ENCODE results near the gene ERN1. TPM values are rescaled to one million over a fixed set of nuclear protein-coding genes. Genes with fewer than 3 reads are reported as not detected.

Gene ERN1
- total RNA-seq, 1 donor: 12.7 TPM

DNA sequence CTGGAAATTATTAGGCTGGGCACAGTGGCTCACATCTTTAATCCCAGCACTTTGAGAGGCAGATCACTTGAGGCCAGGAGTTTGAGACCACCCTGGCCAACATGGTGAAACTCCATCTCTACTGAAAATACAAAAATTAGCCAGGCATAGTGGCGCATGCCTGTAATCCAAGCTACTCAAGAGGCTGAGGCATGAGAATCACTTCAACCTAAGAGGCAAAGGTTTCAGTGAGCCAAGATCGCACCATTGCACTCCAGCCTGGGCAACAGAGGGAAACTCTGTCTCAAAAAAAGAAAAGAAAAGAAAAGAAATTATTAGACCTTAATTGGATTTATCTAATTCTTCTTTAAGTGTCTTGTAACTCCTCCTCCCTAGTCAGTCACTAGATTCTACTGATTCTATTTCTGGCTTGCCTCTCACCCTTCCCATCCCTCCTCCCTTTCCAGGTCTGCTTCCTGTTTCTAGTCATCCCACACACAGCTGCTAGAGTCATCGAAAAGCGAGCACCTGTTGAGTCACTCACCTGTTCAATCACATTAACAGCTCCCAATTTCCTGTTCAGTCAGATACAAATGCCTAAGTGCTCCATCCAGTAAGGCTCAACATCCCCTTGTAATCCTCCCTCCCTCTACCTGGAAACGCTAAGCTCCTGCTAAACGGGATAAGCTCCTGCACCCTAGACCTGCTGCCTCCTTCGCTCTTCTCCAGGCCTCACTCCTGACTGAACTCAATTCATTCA is 34.6 kb downstream of the ERN1 start:
- Histone ChIP-seq H3K79me2 (ENCODE audit: insufficient read depth, low read length) (peaks cover 13% of the 10 kb centered on the region), H4K20me1 (ENCODE audit: insufficient read depth, low read length) (peaks cover 14% of the 10 kb centered on the region), H3K9me3 (ENCODE audit: low read depth, low read length) (no peaks in the 10 kb centered on the region), H3K4me1 (ENCODE audit: insufficient read depth, low read length) (peaks cover 12% of the 10 kb centered on the region), H3K36me3 (ENCODE audit: insufficient read depth, low read length) (peaks cover 15% of the 10 kb centered on the region), H3K4me3 (ENCODE audit: insufficient read depth, low read length) (no peak overlapping the region), H3K27me3 (ENCODE audit: insufficient read depth, low read length) (no peaks in the 10 kb centered on the region), H3K4me2 (ENCODE audit: insufficient read depth, low read length) (no peak overlapping the region), H3K27ac (ENCODE audit: low read depth, low read length) (no peak overlapping the region), H2AFZ (ENCODE audit: low read length) (no peak overlapping the region)
- TF ChIP-seq, protein P1, sequence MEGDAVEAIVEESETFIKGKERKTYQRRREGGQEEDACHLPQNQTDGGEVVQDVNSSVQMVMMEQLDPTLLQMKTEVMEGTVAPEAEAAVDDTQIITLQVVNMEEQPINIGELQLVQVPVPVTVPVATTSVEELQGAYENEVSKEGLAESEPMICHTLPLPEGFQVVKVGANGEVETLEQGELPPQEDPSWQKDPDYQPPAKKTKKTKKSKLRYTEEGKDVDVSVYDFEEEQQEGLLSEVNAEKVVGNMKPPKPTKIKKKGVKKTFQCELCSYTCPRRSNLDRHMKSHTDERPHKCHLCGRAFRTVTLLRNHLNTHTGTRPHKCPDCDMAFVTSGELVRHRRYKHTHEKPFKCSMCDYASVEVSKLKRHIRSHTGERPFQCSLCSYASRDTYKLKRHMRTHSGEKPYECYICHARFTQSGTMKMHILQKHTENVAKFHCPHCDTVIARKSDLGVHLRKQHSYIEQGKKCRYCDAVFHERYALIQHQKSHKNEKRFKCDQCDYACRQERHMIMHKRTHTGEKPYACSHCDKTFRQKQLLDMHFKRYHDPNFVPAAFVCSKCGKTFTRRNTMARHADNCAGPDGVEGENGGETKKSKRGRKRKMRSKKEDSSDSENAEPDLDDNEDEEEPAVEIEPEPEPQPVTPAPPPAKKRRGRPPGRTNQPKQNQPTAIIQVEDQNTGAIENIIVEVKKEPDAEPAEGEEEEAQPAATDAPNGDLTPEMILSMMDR (IDR thresholded peaks at IDR 0.05; ENCODE audit: extremely low read depth, low read depth, low read length): no peak
- no peak for DNase-seq (ENCODE audit: insufficient read length, low spot score, missing footprints)

DNA sequence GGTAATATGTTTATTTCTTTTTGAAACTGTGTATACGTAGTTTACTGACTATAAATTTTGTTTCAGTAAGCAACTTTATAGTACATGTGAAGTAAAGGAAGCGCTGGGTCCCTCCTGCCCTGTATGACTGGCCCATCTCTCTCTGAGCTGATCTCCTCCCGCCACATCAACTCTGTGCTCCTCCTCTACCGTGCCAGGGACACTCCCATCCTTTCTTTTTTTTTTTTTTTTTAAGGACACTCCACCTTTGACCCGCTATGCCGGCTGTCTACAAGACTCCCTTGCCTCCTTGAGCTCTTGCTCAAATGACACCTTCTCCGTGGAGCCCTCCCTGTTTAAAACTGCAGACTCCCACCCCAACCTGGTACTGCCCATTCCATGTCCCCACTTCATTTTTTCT is 35.5 kb downstream of the ERN1 start:
- H3K4me3 ChIP-seq (ENCODE audit: insufficient read depth, low read length): no peak overlapping the region
- no peaks in the 10 kb centered on the region for H3K27me3 ChIP-seq (ENCODE audit: insufficient read depth, low read length)
- H3K79me2 ChIP-seq (ENCODE audit: insufficient read depth, low read length): peaks cover 7% of the 10 kb centered on the region
- no peak overlapping the region for H3K4me2 ChIP-seq (ENCODE audit: insufficient read depth, low read length)
- no peak overlapping the region for H2AFZ ChIP-seq (ENCODE audit: low read length)
- H3K27ac ChIP-seq (ENCODE audit: low read depth, low read length): no peak overlapping the region
- peaks cover 15% of the 10 kb centered on the region for H3K36me3 ChIP-seq (ENCODE audit: insufficient read depth, low read length)
- H3K4me1 ChIP-seq (ENCODE audit: insufficient read depth, low read length): peaks cover 12% of the 10 kb centered on the region
- TF ChIP-seq, protein P1 (IDR thresholded peaks at IDR 0.05; ENCODE audit: extremely low read depth, low read depth, low read length): no peak
- H4K20me1 ChIP-seq (ENCODE audit: insufficient read depth, low read length): peaks cover 7% of the 10 kb centered on the region
- no peak for DNase-seq (ENCODE audit: insufficient read length, low spot score, missing footprints)
- no peaks in the 10 kb centered on the region for H3K9me3 ChIP-seq (ENCODE audit: low read depth, low read length)

DNA sequence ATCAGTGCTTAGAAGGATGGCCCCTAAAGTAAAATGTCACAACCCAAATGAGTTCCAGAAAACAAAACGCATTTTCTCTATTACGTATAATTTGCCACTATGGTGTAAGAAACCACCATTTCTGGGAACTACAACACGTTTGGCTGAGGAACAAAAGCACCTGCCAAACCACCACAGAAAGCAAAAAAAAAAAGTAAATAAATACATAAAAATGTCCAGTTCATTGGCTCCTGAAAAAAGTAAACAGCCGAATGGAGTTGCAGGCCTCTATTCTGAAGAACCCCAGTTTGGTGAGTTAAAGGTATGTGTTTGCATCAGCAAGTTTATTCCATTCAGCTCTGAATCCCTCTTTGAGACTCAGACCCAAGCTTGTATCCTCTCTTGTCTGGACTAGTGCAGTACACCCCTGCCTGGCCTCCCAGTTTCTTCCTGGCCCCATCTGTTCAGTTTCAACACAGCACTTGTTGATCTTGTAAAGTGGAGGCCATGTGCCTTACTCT is 36.9 kb downstream of the ERN1 start:
- TF ChIP-seq, protein P1 (IDR thresholded peaks at IDR 0.05; ENCODE audit: extremely low read depth, low read depth, low read length): no peak

DNA sequence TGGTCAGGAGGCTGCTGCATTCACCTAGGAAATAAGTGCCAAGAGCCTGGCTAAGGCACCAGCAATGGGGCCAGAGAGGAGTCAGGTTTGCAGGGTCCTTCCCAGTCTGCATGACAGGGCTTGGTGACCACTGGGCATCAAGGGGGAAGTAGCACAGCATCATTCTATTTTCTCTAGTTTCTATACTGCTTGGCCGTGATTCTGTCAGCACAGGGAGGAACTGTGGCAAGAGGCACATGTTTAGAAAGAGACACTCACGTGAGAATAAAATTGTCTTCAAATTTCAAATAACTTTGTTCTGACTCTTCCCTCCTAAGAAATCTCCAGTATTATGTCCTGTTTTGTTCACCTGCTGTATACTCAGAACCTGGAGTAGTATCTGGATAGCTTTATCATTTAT is 37.8 kb downstream of the ERN1 start:
- H3K79me2 ChIP-seq (ENCODE audit: insufficient read depth, low read length): peaks cover 10% of the 10 kb centered on the region
- DNase-seq (ENCODE audit: insufficient read length, low spot score, missing footprints): no peak
- H2AFZ ChIP-seq (ENCODE audit: low read length): no peak overlapping the region
- peaks cover 15% of the 10 kb centered on the region for H3K36me3 ChIP-seq (ENCODE audit: insufficient read depth, low read length)
- TF ChIP-seq, protein P1 (IDR thresholded peaks at IDR 0.05; ENCODE audit: extremely low read depth, low read depth, low read length): no peak
- H3K27me3 ChIP-seq (ENCODE audit: insufficient read depth, low read length): no peaks in the 10 kb centered on the region
- no peaks in the 10 kb centered on the region for H3K9me3 ChIP-seq (ENCODE audit: low read depth, low read length)
- H3K4me2 ChIP-seq (ENCODE audit: insufficient read depth, low read length): no peak overlapping the region
- H3K4me3 ChIP-seq (ENCODE audit: insufficient read depth, low read length): no peak overlapping the region
- H3K27ac ChIP-seq (ENCODE audit: low read depth, low read length): no peak overlapping the region
- peaks cover 7% of the 10 kb centered on the region for H3K4me1 ChIP-seq (ENCODE audit: insufficient read depth, low read length)
- H4K20me1 ChIP-seq (ENCODE audit: insufficient read depth, low read length): peaks cover 13% of the 10 kb centered on the region

More for the DNA sequence above, 36.9 kb downstream of the ERN1 start:
- peaks cover 8% of the 10 kb centered on the region for H3K79me2 ChIP-seq (ENCODE audit: insufficient read depth, low read length)
- H3K36me3 ChIP-seq (ENCODE audit: insufficient read depth, low read length): peaks cover 15% of the 10 kb centered on the region
- no peak overlapping the region for H3K4me2 ChIP-seq (ENCODE audit: insufficient read depth, low read length)
- peaks cover 12% of the 10 kb centered on the region for H3K4me1 ChIP-seq (ENCODE audit: insufficient read depth, low read length)
- no peaks in the 10 kb centered on the region for H3K9me3 ChIP-seq (ENCODE audit: low read depth, low read length)
- DNase-seq (ENCODE audit: insufficient read length, low spot score, missing footprints): no peak
- H3K27me3 ChIP-seq (ENCODE audit: insufficient read depth, low read length): no peaks in the 10 kb centered on the region
- no peak overlapping the region for H3K27ac ChIP-seq (ENCODE audit: low read depth, low read length)
- peaks cover 13% of the 10 kb centered on the region for H4K20me1 ChIP-seq (ENCODE audit: insufficient read depth, low read length)
- H3K4me3 ChIP-seq (ENCODE audit: insufficient read depth, low read length): no peak overlapping the region
- H2AFZ ChIP-seq (ENCODE audit: low read length): no peak overlapping the region
